ENCODE measurements around the gene BLTP3A.

DNA sequence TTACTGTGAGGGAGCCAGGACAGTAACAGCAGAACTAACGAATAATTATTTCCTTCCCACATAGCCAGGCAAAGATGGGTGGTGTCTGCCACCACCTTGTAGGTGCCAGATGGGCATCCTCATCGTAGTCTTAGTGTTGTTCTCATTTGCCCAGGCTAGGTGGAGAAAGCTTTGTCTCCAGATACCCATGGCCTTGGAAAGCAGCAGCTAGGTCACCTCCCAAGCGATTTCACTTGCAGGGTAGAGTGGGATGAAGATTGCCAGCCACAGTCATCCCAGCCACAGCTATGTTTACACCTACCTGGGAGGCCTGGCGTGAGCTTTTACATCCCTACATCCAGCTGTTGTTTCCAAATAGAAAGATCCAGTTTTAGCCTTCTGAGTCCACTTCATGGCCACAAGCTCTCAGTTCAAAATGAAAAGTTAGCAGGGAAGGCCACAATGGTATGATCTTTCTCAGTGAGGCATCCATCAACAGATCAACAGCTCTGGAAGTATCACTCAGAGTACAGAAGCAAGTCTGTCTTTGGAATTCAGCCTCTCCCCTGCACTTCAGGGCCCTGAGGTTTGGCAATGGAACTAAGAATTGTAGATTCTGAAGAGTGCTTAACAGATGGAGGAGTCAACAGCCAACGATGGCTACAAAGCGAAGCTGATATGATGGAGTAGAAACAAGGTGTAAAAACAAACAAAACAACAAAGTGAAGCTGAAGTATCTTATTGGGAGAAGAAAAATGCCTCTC lies 45.6 kb upstream of the BLTP3A start:
- TF ChIP-seq POLR2A (IDR thresholded peaks at IDR 0.05) = no peak
- TF ChIP-seq, protein P1, sequence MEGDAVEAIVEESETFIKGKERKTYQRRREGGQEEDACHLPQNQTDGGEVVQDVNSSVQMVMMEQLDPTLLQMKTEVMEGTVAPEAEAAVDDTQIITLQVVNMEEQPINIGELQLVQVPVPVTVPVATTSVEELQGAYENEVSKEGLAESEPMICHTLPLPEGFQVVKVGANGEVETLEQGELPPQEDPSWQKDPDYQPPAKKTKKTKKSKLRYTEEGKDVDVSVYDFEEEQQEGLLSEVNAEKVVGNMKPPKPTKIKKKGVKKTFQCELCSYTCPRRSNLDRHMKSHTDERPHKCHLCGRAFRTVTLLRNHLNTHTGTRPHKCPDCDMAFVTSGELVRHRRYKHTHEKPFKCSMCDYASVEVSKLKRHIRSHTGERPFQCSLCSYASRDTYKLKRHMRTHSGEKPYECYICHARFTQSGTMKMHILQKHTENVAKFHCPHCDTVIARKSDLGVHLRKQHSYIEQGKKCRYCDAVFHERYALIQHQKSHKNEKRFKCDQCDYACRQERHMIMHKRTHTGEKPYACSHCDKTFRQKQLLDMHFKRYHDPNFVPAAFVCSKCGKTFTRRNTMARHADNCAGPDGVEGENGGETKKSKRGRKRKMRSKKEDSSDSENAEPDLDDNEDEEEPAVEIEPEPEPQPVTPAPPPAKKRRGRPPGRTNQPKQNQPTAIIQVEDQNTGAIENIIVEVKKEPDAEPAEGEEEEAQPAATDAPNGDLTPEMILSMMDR (IDR thresholded peaks at IDR 0.05) = no peak
